ENCODE data around the gene BRIP1.
"Not testable (repeated sequence)": the region's sequence is repeated elsewhere in the genome, so short reads cannot be mapped to it uniquely, and the experiment has no call there.

Gene BRIP1

GRCh38 chr17:61794792-61795191, 68.5 kb downstream of the BRIP1 start:
- H3K27ac Mint-ChIP-seq: no peak overlapping the region
- H3K36me3 Mint-ChIP-seq (ENCODE audit: low read depth): no peaks in the 10 kb centered on the region

DNA sequence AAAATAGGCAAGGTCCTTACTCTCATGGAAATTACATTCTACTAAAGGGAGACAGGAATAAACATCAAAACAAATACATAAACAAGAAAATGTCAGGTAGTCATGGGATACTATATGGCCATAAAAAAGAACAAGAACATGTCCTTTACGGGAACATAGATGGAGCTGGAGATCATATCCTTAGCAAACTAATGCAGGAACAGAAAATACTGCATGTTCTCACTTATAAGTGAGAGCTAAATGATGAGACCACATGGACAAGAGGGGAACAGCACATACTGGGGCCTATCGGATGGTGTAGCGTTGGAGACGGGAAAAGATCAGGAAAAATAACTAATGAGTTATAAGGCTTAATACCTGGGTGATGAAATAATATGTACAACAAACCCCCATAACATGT, 69.1 kb downstream of the BRIP1 start:
- no peaks in the 10 kb centered on the region for H3K27me3 Mint-ChIP-seq
- H3K36me3 Mint-ChIP-seq (ENCODE audit: low read depth): no peaks in the 10 kb centered on the region
- no peaks in the 10 kb centered on the region for H3K4me1 Mint-ChIP-seq (ENCODE audit: low read depth)
- intact Hi-C loops (cut with micrococcal nuclease): no loop called here
- H3K4me3 Mint-ChIP-seq: no peak overlapping the region
- no peaks in the 10 kb centered on the region for H3K9me3 Mint-ChIP-seq
- H3K27ac Mint-ChIP-seq: no peak overlapping the region

More at GRCh38 chr17:61794792-61795191, 68.5 kb downstream of the BRIP1 start:
- intact Hi-C loops (cut with micrococcal nuclease): no loop called here
- Mint-ChIP-seq H3K27me3 (no peaks in the 10 kb centered on the region), H3K9me3 (no peaks in the 10 kb centered on the region), H3K4me1 (ENCODE audit: low read depth) (no peaks in the 10 kb centered on the region), H3K4me3 (no peak overlapping the region)

GRCh38 chr17:61793565-61793964, 69.8 kb downstream of the BRIP1 start:
- Mint-ChIP-seq H3K36me3 (ENCODE audit: low read depth) (no peaks in the 10 kb centered on the region), H3K27me3 (no peaks in the 10 kb centered on the region), H3K4me3 (no peak overlapping the region), H3K27ac (no peak overlapping the region), H3K9me3 (no peaks in the 10 kb centered on the region), H3K4me1 (ENCODE audit: low read depth) (no peaks in the 10 kb centered on the region)
- intact Hi-C loops (cut with micrococcal nuclease): no loop called here

DNA sequence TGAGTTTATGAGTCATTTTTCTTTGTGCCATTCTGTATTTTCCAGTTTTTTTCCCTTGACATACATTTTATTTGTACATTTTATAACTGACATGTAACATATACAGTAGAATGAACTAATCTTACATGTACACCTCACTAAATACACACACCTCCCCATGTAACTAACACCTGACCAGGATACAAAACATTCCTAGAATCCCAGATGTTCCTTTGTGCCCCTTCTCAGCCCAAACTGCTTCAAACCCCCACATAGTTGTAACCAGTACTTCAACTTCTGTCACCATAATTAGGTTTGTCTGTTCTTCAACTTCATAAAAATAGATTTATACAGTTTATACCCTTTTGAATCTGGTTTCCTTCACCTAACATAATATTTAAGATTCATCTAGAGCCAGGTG, 73.5 kb downstream of the BRIP1 start:
- Mint-ChIP-seq H3K36me3 (ENCODE audit: low read depth) (no peaks in the 10 kb centered on the region), H3K4me1 (ENCODE audit: low read depth) (no peaks in the 10 kb centered on the region), H3K4me3 (no peak overlapping the region), H3K9me3 (no peaks in the 10 kb centered on the region), H3K27ac (no peak overlapping the region), H3K27me3 (no peaks in the 10 kb centered on the region)
- intact Hi-C loops (cut with micrococcal nuclease): no loop called here

DNA sequence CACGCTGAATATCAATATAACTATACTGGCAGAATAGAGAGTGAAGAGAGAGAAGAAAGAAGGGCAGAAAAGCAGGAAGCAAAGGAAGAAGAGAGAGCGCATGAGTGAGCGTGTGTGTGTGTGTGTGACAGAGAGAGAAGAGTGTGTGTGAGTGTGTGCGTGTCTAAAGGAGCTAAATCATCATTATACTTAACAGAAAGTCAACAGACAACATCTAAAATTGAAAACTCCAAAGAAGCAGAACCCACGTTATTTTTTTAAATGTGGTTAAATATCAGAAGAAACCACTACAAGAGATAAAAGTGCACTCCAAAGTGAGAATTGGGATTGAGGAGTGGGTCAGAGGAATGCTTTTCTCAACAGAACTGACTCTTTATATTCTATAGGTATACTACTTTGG, 77.2 kb downstream of the BRIP1 start:
- no peaks in the 10 kb centered on the region for H3K36me3 Mint-ChIP-seq (ENCODE audit: low read depth)
- no peaks in the 10 kb centered on the region for H3K9me3 Mint-ChIP-seq
- H3K27me3 Mint-ChIP-seq: no peaks in the 10 kb centered on the region
- H3K4me3 Mint-ChIP-seq: no peak overlapping the region
- no peaks in the 10 kb centered on the region for H3K4me1 Mint-ChIP-seq (ENCODE audit: low read depth)
- no peak overlapping the region for H3K27ac Mint-ChIP-seq
- intact Hi-C loops (cut with micrococcal nuclease): no loop called here

DNA sequence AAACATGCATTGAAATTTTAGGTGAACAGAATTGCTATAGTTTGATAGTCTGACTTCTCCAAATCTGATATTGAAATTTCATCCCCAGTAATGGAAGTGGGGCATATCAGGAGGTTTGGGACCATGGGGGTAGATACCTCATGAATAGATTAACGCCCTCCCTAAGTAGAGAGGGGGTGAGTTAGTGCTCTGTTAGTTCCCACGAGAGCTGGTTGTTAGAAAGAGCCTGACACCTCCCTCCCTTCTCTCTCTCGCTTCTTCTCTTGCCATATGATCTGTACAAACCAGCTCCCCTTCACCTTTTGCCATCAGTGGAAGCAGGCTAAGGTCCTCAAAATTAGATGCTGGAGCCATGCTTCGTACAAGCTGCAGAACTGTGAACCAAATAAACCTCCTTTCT, 78.8 kb downstream of the BRIP1 start:
- Mint-ChIP-seq H3K27ac (no peak overlapping the region), H3K4me3 (no peak overlapping the region), H3K4me1 (ENCODE audit: low read depth) (no peaks in the 10 kb centered on the region), H3K36me3 (ENCODE audit: low read depth) (no peaks in the 10 kb centered on the region), H3K9me3 (no peaks in the 10 kb centered on the region), H3K27me3 (no peaks in the 10 kb centered on the region)
- intact Hi-C loops (cut with micrococcal nuclease): no loop called here

DNA sequence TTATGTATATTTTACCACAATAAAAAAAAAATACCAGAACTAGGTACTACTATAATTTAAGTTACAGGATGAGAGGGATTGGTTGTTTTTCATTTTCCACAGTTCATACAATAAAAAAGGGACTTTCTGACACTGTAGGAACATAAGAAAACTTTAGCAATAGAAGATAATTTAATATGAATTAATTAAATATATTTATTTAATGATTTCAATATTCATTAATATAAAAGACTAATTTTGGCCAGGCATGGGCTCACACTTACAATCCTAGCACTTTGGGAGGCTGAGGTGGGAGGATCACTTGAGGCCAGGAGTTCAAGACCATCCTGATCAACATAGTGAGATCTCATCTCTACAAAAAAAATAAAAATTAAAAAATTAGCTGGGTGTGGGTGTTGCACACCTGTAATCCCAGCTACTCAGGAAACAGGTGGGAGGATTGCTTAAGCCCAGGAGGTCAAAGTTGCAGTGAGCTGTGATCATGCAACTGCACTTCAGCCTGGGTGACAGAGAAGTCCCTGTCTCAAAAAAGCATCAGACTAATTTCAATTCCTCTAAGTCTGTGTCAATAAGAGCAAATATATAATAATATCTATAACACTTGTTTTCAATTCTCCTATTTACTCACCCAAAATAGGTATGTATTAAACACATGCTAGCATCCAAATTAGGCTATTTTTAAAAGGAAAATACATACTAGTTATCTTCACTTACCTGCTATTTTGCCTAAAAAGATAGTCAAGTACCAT, 79.6 kb downstream of the BRIP1 start:
- Mint-ChIP-seq H3K27ac (no peak overlapping the region), H3K4me3 (no peak overlapping the region), H3K36me3 (ENCODE audit: low read depth) (no peaks in the 10 kb centered on the region), H3K9me3 (no peaks in the 10 kb centered on the region), H3K27me3 (no peaks in the 10 kb centered on the region), H3K4me1 (ENCODE audit: low read depth) (no peaks in the 10 kb centered on the region)
- intact Hi-C loops (cut with micrococcal nuclease): no loop called here

DNA sequence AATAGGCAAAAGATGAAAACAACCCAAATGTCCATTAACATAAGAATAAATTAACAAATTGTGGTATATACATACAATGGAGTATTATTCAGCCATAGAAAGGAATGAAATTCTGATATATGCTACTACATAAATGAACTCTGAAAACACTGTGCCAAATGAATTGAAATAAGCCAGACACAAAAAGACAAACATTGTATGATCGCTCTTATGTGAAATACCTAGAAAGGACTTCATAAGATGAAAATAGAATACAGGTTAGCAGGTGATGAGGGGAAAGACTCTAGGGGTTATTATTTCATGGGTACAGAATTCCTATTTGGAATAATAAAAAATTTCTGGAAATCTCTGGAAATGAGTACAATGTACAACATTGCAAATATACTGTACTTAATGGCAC, 80.2 kb downstream of the BRIP1 start:
- Mint-ChIP-seq H3K27me3 (no peaks in the 10 kb centered on the region), H3K27ac (no peak overlapping the region), H3K36me3 (ENCODE audit: low read depth) (no peaks in the 10 kb centered on the region), H3K9me3 (no peaks in the 10 kb centered on the region), H3K4me1 (ENCODE audit: low read depth) (no peaks in the 10 kb centered on the region), H3K4me3 (no peak overlapping the region)
- intact Hi-C loops (cut with micrococcal nuclease): no loop called here

- intact Hi-C loops (cut with micrococcal nuclease): no loop called here
- Mint-ChIP-seq H3K4me3 (no peak overlapping the region), H3K4me1 (ENCODE audit: low read depth) (no peaks in the 10 kb centered on the region), H3K36me3 (ENCODE audit: low read depth) (no peaks in the 10 kb centered on the region), H3K9me3 (no peaks in the 10 kb centered on the region), H3K27ac (no peak overlapping the region), H3K27me3 (no peaks in the 10 kb centered on the region)
Observed at GRCh38 chr17:61782683-61783082, 80.6 kb downstream of the BRIP1 start.

DNA sequence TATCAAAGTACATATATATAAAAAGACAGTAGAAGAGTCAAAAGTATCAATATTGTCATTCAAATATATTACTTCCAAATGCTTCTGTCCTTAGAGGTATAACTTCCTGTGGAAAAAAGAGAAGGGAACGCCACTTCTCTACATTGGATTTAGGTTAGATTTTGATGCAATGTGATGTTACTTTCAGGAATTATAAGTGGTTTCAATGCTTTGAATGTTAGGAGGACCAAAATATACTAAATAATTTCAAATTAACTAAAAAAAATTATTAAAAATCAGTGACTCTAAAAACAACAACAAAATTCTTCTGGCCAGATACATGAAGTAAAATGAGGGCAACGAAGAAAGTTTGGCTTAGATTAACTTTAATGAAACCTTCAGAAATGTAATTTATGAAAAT, 88.0 kb downstream of the BRIP1 start:
- intact Hi-C loops (cut with micrococcal nuclease): no loop called here
- Mint-ChIP-seq H3K36me3 (ENCODE audit: low read depth) (peaks cover 16% of the 10 kb centered on the region), H3K27ac (no peak overlapping the region), H3K4me3 (no peak overlapping the region), H3K4me1 (ENCODE audit: low read depth) (no peaks in the 10 kb centered on the region), H3K27me3 (no peaks in the 10 kb centered on the region), H3K9me3 (peaks cover 22% of the 10 kb centered on the region)

- H3K4me3 Mint-ChIP-seq: no peak overlapping the region
- H3K27ac Mint-ChIP-seq: no peak overlapping the region
- H3K9me3 Mint-ChIP-seq: peaks cover 28% of the 10 kb centered on the region
- H3K27me3 Mint-ChIP-seq: no peaks in the 10 kb centered on the region
- no peaks in the 10 kb centered on the region for H3K4me1 Mint-ChIP-seq (ENCODE audit: low read depth)
- peaks cover 16% of the 10 kb centered on the region for H3K36me3 Mint-ChIP-seq (ENCODE audit: low read depth)
- intact Hi-C loops (cut with micrococcal nuclease): no loop called here
Observed at GRCh38 chr17:61774724-61775123, 88.6 kb downstream of the BRIP1 start.

- H3K4me3 Mint-ChIP-seq; H3K4me1 Mint-ChIP-seq (ENCODE audit: low read depth); intact Hi-C loops (cut with micrococcal nuclease); H3K27ac Mint-ChIP-seq; H3K27me3 Mint-ChIP-seq: not testable (repeated sequence)
- H3K36me3 Mint-ChIP-seq (ENCODE audit: low read depth): peaks cover 16% of the 10 kb centered on the region
- peaks cover 29% of the 10 kb centered on the region for H3K9me3 Mint-ChIP-seq
Observed at GRCh38 chr17:61774087-61774486, 89.2 kb downstream of the BRIP1 start.

DNA sequence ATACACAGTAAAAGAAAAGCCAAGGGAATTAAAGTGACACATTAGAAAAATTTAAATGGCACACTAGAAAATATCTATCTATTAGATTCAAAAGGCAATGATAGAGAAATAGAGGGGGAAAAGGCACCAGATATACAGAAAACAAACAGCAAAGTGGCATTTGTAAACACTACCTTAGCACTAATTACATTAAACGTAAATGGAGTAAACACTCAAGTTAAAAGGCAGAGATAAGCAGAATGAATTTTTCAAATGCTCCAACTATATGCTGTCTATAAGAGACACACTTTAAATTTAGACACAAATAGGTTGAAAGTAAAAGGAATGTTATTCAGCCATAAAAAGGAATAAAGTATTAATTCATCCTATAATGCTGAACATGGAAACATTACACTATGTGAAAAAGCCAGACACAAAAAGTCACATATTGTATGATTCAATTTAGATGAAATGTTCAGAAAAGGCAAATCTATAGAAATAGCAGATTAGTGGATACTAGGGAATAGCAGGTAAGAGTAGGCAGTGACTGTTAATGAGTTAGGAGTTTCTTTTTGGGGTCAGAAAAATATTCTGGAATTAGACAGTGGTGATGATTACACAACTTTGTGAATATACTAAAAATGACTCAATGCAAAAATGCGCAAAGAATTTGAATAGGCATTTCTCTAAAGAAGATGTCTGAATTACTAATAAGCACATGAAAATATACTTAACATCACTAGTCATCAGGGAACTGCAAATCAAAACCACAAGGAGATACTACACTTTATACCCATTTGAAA, 92.4 kb downstream of the BRIP1 start:
- intact Hi-C loops (cut with micrococcal nuclease): no loop called here
- Mint-ChIP-seq H3K9me3 (peaks cover 29% of the 10 kb centered on the region), H3K4me1 (ENCODE audit: low read depth) (no peaks in the 10 kb centered on the region), H3K4me3 (no peak overlapping the region), H3K27ac (no peak overlapping the region), H3K27me3 (no peaks in the 10 kb centered on the region), H3K36me3 (ENCODE audit: low read depth) (peaks cover 16% of the 10 kb centered on the region)

DNA sequence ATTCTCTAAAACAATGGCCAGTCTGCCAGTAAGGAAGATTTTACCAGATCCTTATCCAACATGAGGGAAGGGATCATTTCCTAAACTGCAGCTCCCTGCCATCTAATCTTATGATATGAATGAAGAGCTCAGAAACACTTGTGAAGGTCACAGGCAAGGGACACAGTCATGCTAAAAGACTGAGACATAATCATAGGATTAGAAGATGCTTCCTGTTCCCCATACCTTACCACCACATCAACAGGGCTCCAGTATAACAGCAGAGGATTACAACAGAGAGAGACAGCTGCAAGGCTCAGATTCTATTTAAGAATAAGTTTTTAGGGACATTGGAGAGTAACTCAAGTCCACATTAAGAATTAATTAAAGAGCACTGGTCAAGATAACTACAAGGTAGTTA, 93.3 kb downstream of the BRIP1 start:
- peaks cover 16% of the 10 kb centered on the region for H3K36me3 Mint-ChIP-seq (ENCODE audit: low read depth)
- H3K27me3 Mint-ChIP-seq: no peaks in the 10 kb centered on the region
- no peak overlapping the region for H3K27ac Mint-ChIP-seq
- intact Hi-C loops (cut with micrococcal nuclease): no loop called here
- no peaks in the 10 kb centered on the region for H3K4me1 Mint-ChIP-seq (ENCODE audit: low read depth)
- no peak overlapping the region for H3K4me3 Mint-ChIP-seq
- peaks cover 29% of the 10 kb centered on the region for H3K9me3 Mint-ChIP-seq

GRCh38 chr17:61768405-61768804, 94.9 kb downstream of the BRIP1 start:
- intact Hi-C loops (cut with micrococcal nuclease): no loop called here
- Mint-ChIP-seq H3K4me1 (ENCODE audit: low read depth) (no peaks in the 10 kb centered on the region), H3K27ac (no peak overlapping the region), H3K36me3 (ENCODE audit: low read depth) (peaks cover 16% of the 10 kb centered on the region), H3K27me3 (no peaks in the 10 kb centered on the region), H3K9me3 (peaks cover 29% of the 10 kb centered on the region), H3K4me3 (no peak overlapping the region)
